HG03108 (cell line): ENCODE data around the gene WASHC3.
"Not testable (repeated sequence)": the region's sequence is repeated elsewhere in the genome, so short reads cannot be mapped to it uniquely, and the experiment has no call there.

Source experiments
- ATAC-seq: cut with Tn5 transposase; IDR thresholded peaks from one replicate; pipeline ENCODE4 v1.9.1; 2021; ENCODE audit warnings: moderate library complexity; ENCODE audit not compliant: unreplicated experiment

WASHC3 gene, protein sequence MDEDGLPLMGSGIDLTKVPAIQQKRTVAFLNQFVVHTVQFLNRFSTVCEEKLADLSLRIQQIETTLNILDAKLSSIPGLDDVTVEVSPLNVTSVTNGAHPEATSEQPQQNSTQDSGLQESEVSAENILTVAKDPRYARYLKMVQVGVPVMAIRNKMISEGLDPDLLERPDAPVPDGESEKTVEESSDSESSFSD

DNA sequence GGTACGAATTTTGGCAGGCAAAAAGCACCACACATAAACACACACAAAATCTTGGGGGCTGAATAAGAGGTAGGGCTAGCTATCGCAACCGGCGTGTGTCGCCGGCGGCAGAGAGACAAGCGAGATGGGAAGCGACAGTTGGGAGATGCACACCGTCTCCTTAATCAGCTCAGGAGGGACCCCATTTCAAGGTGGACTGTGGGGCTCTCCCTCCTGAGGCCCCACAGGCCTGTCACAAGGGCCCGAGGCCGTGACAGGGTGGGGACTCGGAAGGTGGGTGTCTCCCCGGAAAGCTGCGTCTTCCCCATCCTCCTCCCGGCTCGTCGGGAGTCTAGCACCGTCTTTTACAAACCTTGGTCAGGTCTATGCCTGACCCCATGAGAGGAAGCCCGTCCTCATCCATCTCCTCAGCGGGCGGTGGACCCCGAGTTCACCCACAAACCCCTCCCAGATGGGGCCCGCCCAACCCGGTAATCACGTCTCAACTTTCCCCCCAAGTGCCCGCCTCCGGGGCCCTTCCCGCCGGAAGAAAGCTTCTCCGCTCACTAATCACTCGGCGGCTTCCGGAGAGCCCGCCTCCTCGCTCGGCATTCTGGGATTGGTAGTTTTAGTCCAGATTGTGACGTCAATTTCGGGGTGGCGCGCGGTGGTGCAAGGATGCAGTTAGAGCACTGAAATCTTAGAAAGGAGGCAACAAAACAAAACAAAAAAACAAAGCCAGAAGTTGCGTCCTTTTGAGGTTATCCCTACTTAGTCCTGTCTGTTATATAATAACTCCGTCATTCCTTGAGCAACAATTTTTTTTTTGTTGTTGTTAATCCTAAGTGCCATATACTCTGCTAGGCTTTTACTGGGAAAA is at the start of gene WASHC3:
Gene WASHC3, minus strand, starts transcription at position 432 of the 859 bp plus-strand sequence. Its CDS starts 29 bp downstream, at position 403.
- ATAC-seq, result peak; percentile 97

DNA sequence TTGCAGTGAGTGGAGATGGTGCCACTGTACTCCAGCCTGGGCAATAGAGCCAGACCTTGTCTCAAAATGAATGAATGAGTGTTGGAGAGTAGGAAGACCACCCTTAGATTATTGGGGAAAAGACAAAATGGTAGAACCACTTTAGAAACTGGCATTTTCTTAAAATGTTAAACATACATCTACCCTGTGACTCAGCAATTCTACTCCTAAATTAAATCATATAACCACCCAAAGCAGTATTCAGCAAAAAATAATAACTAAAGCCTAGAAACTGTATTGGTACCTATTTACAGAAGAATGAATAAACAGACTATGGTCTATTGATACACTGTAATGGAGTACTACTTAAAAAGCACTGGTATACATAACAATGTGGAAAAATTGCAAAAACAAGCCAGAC is 49.0 kb upstream of the WASHC3 start:
- no peak for ATAC-seq

DNA sequence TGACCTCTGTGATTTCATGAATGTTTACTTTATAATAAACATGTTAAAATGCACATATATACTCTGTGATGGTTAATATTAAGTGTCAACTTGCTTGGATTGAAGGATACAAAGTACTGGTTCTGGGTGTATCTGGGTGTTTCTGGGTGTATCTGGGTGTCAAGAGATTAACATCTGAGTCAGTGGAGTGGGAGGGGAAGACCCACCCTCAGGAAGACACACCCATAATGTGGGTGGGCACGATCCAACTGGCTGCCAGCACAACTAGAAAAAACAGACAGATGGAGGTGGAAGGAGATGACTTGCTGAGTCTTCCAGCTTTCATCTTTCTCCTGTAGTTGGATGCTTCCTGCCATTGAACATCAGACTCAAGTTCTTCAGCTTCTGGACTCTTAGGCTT is 46.2 kb upstream of the WASHC3 start:
- no peak for ATAC-seq

DNA sequence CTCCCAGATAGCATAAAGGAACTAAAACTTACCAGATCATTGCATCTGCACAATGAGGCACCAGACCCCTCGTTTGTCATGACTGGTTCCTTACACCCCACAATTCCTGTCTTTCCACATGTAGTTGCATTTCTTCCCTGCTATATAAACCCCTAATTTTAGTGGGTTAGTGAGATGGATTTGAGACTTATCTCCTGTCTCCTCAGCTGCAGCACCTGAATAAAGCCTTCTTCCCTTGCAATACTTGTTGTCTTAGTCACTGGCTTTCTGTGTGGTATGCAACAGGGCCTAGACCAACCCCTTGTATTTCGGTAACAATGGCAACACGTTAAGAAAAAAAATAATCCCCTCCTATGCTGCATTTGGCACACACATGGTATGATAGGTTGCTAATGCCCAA is 45.1 kb upstream of the WASHC3 start:
- no peak for ATAC-seq

DNA sequence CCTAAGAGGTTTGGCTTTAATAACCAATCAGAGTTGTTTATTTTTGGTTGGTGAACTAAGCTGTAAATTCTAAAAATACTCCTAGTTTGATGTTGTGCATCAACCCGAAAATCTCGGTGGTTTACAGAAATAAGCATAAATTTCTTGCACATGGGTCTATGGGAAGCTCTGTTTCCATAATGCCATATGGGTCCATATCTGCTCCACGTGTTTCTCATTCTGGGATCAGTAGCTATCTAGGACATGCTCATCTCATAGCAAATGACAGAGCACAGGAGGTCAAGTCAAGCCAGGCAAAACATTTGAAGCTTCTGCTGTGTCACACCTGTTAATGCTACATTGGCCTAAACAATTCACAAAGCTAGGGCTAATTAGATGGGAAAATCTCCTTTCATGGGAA is 35.1 kb upstream of the WASHC3 start:
- ATAC-seq, result no peak

DNA sequence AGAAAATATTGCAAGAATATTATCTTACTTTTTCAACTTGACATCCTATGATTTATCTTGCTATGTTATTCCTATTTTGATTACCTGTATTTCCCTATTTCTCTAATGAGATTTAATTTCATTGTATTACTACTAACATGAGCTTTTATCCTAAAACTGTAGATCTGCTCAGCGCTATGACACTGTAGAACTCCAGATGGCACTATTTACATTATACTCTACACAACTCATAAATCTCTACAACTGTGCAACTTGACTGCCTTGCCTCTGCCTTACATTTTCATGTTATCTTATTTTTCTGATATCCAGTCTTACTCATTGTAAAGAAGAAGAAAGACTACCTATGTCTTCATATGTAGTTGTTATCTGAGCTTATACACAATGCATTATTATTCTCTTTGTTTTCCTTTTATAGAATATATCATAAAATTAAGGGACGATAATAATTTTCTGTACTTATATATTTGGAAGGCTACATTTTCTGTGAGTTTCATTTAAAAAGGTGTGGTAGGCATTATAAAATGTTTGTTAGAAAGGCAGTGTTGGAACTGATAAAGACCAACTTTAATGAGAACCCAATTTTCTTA is 34.0 kb upstream of the WASHC3 start:
- no peak for ATAC-seq

DNA sequence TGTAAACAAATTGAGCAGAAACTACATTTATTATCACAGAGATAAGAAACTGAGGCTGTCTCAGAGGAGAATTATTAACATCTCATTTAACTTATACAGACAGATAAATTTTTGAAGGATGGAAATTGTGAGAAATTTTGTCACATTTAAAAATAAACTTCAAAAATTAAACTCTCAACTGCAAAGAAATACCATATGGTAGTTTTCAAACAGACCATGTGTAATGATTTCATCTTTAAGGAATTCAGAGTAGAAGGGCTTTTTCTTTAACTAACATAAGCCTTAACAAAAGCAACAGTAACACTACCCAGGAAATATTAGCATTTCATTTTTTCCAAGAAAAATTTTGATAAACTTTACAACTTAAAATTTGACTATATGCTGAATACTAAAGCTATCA is 31.5 kb upstream of the WASHC3 start:
- no peak for ATAC-seq

DNA sequence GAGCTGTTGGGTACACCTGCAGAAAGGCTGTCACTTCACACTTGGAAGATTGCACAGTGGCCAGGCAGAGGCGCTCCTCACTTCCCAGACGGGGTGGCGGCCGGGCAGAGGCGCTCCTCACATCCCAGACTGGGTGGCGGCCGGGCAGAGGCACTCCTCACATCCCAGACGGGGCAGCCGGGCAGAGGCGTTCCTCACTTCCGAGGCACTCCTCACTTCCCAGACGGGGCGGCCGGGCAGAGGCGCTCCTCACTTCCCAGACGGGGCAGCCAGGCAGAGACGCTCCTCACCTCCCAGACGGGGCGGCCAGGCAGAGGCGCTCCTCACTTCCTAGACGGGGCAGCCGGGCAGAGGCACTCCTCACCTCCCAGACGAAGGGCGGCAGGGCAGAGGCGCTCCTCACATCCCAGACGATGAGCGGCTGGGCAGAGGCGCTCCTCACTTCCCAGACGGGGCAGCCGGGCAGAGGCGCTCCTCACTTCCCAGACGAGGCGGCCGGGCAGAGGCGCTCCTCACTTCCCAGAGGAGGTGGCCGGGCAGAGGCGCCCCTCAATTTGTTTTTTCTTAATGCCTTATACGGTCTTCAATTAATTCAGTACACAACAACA is 27.5 kb upstream of the WASHC3 start:
- not testable (repeated sequence) for ATAC-seq

DNA sequence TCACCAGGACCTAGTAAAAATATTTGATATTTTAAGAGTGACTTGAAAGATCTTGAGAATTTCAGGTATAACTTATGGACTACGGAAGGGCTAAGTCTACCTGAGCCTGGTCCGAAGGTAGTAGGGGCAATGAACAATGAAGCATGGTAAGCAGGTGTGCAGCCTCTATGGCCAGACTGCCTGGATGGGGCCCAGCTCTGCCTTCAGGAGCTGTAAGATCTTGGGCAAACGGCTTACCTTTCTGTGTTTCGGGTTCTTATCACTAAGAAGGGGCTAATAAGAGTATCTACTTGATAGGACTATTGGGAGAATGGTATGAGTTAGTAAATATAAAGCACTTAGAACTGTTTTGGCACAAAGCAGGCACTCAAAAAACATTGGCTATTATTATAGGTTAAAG is 19.1 kb upstream of the WASHC3 start:
- no peak for ATAC-seq

DNA sequence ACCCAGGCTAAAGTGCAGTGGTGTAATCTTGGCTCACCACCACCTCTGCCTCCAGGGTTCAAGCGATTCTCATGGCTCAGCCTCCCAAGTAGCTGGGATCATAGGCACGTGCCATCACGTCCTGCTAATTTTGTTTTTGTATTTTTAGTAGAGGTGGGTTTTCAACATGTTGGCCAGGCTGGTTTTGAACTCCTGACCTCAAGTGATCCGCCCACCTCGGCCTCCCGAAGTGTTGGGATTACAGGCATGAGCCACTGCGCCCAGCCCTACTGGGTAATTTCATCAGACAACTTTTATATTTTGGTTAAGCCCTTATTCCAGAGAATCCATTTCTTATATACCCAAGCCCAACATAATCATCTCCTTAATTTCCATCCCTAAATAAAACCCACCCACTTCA is 10.3 kb upstream of the WASHC3 start:
- not testable (repeated sequence) for ATAC-seq

DNA sequence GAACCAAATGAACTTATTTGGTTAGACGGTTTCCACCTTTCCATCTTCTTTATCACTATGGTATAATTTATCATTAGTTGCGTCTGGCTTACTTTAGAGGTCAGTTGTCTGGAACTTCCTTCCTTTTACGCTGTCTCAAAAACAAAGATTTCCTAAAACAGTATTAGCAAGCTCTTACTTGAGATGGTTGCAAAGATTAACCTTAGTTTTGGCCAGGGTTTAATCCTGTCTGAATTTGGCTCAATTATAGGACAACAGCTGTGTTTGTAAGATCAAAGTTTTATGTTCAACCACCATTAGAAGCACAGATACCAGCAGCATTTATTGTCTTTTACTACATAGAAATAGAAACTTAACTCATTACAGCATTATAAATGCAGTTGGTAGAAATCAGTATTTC is 7.9 kb upstream of the WASHC3 start:
- ATAC-seq, result no peak

DNA sequence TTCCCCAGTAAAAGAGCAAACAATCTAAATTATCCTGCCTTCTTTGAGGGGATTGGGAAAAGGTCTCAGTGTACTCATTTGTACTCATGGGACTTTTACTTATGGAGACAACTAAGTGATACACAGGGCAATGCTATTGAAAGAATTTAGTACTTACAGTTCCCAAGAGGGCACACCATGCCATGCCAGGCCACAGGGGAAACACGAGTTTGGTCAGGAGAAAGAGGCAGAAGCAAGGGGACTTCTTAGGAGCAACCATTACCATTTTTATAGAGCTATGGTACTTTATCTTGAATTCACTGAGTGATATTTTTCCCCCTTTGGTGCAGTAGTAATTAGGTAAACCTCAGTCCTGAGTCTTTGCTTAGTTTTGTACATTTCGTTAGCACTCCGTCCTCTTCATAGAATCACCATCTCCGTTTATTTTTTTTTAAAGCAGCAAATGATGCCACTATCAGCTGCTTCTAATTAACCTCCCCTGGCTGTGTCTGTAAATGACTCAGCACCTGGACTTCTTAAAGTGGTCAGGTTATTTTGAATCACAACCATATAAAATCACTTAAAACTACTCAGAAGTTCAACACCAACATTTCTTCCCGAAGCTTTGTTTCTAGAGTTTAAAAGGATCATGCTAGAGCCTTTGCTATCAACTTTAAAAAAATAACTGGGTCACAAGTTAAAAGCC is 5.9 kb upstream of the WASHC3 start:
- no peak for ATAC-seq

DNA sequence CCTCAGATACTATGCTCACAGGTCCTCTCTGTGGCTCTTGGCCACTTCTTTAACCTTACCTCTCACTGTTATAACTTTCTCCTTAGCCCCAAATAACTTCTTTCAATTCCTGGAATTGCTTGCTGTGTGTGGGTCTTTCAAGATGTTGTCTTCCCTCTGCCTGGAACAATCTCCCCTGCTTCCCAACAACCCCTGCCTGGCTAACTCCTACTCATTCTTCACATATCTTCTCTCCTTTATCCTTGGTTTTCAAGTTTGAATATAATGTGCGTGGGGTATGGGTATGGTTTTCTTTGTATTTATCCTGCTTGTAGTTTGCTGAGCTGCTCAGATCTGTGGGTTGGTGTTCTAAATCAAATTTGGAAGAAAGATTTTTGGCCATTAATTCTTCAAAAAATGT is 2.7 kb upstream of the WASHC3 start:
- ATAC-seq, result no peak

DNA sequence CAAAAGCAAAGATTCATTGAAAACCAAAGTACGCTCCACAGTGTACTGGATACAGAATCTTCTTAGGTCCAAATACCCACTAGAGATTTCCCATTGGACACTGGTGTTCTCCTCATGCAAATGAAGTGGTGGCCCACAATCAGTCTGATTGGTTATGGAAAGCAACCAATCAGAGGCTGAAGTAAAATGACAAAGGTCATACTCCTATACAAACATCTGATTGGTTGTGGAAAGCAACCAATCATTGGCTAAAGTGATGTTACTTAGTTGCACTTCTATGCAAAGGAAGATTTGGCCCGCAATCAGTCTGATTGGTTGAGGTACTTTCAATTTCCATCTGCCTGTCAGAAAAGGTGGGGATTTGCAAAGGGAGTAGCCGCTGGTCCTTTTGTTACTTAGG is 1.3 kb upstream of the WASHC3 start:
- ATAC-seq, result no peak

DNA sequence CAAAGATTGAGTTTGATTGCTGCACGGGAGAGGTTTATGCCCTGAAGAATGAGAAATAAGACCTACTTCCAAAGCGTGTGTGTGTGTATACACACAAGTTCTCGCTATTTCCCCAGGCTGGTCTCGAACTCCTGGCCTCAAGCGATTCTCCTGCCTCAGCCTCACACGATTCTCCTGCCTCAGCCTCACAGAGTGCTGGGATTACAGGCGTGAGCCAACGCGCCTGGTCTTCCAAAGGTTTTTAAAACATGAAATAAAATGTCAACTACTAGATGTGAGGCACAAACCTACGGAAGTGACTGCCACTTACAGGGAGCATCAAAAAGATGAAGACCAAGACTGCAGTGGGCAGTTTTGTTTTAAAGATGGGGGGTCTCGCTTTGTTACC is 622 bp upstream of the WASHC3 start:
- no peak for ATAC-seq

DNA sequence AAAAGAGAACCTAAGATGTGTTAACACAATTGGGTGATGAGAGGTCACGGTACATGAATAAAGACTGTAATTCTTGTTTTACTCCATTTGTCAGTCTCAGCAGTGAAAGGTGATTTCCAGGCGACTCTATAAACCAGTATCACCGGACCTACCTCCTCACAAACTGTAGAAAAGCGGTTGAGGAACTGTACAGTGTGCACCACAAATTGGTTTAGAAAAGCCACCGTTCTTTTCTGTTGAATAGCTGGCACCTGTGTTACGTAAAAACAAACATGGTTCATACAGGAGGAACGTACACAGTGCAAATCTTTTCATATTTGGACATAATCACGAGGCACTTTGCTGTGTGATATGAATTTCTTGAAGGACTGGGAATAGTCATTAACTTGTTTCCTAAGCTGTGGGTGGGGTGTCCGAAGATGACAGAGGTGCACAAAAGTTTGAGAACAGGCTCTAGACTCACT is 663 bp downstream of the WASHC3 start:
- ATAC-seq, result peak; percentile 32

DNA sequence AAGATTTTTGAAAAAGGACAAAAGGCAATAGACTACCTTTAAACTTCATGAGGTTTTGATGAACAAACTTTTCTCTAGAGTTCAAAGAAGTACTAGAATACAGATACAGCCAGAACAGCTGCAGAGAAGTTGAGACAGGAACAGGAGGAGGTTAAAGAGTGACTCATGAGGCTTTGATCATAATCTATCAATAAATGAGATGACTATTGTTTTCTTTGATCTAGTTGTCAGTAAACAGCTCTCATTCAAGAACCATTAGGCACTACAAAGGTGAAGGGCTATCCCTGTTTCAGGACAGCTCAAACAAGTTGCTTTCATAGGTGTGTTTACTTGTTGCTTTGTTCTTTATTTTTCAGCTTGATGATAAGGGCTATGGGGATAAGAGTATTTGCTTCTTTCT is 2.4 kb downstream of the WASHC3 start:
- no peak for ATAC-seq

DNA sequence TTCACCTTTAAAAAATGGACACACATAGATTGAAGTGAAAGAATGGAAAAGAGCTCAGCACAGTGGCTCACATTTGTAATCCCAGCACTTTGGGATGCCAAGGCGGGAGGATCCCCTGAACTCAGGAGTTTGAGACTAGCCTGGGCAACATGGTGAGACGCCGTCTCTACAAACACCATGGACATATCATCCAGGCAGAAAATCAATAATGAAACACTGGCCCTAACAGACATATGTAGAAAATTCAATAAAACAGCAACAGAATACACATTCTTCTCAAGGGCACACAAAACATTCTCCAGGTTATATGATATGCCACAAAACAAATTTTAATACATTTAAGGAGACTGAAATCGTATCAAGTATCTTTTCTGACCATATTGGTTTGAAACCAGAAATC is 7.4 kb downstream of the WASHC3 start:
- no peak for ATAC-seq

DNA sequence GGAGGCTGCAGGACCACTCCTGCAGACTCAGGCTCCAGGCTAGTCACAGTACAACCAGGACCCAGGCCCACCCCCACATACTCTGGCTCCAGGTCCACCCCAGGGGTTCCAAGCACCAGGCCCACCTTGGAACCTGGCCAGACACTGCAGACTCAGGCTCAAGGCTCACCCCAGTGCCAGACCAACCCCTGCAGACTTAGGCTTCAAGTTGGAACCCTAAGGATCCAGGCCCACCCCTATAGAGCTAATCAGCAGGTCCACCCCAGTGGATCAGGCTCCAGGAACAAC is 8.8 kb downstream of the WASHC3 start:
- no peak for ATAC-seq

DNA sequence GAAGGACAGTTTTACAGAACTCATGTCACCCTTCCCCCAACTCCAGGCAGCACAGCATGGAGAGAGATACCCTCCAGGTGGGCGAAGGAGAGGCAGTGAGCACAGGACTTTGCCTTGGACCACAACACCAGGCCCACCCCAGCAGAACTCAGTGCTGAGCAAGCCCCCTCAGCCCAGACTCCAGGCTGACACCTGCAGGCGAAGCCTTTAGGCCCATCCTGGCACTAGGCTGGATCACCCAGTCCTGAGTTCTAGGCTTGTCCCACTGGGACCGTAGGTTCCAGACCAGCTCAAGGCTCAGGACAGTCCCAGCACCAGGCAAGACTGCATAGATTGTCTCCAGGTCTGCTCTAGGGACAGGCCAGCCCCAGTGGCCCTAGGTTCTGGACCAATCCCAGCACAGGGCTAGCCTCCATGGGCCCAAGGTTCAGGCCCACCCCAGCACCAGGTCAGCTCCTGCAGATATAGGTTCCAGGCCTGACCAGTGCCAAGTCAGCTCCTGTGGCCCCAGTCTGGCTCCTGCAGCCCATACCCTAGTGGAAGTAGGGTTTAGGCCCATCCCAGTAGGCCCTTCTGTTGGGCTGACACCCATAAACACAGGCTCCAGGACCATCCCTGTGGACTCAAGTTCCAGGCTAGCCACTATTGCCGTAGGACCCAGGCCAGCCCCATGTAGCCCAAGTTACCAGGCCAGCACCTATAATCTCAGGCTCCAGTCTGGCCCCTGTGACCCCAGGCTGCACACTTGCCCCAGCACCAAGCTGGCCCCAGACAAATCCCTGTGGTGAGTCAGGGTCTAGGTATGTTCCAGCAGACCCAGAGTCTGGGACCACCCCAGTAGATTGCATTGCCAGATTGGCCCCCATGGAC is 9.4 kb downstream of the WASHC3 start:
- no peak for ATAC-seq
